Left renal pelvis (tissue), 4 donors: Measurements from ENCODE around the gene FSIP1. TPM values are rescaled to one million over a fixed set of nuclear protein-coding genes. Genes with fewer than 3 reads are reported as not detected.
A peak's percentile ranks its signal among the peaks of the same experiment; 100 is the strongest.

ENCODE experiments used
- DNase-seq, 4 donors: peaks; one replicate each; pipeline ENCODE4 v3.0.0-alpha.2; 2013; ENCODE audit warnings: low read depth in 4 of 4, low spot score in 3 of 4
- polyA plus RNA-seq, 4 donors: library from polyadenylated mRNA; unstranded; fragments of 120-200 nt; gene quantifications; one replicate each; pipeline ENCODE4 v1.2.1, GENCODE V29; 2013; ENCODE audit not compliant: insufficient read length in 4 of 4

Gene FSIP1
- polyA plus RNA-seq, 4 donors, result 0.26 to 4.0 (median 1.8) TPM

DNA sequence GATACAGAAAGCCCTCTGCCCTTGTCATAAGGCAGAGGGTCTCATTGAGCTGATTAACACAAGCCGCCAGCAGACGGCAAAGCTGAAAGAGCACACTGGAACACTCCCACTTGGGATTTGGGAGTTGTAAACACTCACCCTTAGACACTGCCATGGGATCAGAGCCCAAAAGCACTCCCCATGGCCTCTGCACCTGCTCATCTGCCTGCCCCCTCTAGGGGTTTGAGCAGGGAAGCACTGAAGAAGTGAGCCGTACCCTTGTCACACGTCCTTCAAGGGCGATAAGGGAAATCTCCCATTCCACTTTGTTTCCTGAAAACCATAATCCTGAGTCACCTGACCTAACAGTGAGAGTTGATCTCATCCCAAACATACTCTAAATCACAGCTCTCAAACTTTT, 14.7 kb downstream of the FSIP1 start:
- DNase-seq, result no peak

DNA sequence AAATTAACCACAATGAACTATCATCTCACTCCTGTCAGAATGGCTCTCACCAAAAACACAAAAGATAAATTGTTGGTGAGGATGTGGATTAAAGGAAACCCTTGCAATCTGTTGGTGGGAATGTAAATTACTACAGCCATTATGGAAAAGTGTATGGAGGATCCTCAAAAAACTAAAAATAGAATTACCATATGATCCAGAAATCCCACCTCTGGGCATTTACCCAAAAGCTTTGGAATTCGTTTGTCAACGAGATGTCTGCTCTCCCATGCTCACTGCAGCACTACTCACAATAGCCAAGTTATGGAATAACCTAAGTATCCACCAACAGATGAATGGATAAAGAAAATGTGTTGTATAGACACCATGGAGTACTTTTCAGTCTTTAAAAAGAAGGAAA, 21.6 kb downstream of the FSIP1 start:
- no peak for DNase-seq

DNA sequence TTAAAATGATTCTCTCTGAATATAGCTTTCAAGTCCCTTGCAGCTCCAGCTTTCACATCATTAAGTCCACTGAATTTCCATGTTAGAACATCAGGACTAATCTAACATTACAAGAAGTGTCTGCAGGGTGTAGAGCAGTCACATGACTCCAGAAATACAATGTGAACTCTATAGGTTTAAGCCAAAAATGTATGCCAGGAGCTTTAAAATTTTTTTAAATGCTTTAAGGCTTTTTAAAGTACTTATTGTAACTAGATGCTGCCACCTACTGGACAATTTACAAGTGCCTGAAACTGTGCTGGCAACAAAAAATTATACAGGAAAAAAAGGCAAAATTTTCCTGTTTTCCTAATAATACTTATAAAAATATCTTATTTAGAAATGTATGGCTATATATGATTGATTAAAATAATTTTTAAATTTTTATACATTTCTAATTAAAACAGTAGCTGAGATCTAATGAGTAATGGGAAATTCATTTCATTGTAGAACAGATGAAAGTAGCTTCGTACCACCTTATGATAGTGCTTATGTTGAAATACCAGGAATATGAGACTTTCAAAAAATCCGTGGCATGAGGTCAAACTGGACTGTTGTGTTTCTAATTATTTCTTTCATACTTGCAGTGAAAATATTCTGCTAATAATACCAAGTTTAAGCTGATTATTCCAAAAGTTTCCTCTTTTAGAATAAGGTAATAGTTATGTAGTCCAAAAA, 25.7 kb downstream of the FSIP1 start:
- peak; percentile 25 to 58 (median 50) for DNase-seq

DNA sequence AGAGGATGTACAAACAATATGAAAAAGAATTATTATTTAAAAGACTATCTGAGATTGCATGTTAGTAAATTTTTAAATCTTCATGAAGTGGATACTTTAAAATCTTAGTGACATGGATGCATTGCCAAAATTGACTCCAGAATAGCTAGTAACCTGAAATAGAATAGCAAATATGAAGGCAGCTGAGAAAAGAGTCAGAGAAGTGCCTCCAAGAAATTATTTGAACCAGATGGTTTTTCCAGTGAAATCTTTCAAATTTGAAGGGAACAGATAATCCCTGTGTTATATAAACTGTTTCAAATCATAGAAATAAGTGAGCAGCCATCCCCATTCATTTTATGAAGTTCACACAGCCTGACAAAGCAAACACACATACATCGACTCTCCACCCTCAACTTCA, 29.6 kb downstream of the FSIP1 start:
- DNase-seq, result no peak

DNA sequence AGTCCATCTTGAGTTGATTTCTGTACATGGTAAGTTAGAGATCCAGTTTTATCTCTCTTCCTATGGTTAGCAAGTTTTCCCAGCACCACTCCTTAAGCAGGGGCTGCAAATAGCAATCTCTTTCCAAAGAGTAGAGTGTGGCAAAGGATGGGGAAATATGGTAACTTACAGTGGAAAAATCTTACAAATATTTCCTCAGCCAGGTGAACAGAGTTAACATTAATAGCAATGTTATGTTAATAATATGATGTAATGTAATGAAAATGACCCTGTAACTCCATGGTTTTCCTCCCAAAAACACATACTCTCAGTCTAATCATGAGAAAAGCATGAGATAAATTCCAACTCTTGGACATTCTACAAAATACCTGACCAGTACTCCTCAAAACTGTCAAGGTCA, 30.4 kb downstream of the FSIP1 start:
- no peak for DNase-seq

DNA sequence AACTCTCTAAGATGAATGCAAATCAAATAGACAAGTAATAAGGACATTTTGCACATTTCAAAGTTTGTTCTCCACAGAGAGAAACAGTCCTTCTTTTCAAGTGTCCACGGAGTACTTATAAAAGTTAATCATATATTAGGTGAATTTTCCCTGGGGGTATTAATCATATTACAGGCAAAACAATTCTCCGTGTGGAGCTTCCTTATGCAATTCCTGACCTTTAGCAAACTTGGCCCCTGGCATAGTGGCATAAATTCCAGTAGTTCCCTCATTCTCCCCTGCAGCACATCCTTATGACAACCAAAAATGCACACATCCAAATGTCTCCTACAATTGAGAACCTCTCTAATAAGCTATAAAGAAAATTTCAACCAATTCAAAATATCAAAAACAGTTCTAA, 34.4 kb downstream of the FSIP1 start:
- DNase-seq, result no peak

DNA sequence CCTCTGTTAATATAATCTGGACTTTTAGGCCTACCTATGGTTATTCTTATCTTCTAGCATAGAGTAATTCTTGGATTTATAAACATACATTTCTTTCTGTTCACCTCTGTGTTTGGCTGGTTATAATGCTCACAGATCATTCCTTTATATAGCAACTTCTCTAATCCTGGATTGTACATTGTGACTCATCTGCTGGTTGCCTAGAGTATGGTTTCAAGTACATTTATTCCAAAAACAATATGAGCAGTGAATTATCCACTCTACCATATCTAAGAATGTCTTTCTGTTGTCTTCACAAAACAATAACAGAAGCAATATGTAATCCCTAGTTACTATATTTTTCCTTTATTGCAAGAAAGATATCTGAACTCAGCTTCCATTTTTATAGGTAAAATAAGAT, 35.3 kb downstream of the FSIP1 start:
- DNase-seq, result no peak

DNA sequence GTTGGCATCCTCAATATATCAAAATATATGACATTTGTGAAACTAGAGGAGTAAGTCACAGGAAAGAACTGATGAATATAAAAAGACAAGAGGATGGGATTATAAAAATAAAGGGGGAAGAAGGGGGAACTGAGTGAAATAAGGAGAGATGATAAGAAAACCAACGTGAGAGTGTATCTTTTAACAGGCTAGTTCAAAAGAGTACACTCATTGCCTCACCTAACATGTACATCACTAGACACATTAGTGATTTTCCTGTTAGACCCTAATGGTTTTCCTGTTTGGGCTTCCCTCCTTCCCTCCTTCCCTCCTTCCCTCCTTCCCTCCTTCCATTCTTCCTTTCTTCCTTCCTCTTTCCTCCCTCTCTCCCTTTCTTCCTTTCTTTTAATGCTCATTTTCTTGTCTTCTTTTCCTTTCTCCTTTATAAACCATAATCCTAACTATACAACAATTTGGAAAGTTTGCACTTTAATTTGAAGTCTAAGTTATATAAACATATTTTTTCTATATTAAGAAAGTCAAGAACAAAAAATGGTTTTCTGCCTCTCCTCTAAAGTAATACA, 35.8 kb downstream of the FSIP1 start:
- DNase-seq, result no peak

DNA sequence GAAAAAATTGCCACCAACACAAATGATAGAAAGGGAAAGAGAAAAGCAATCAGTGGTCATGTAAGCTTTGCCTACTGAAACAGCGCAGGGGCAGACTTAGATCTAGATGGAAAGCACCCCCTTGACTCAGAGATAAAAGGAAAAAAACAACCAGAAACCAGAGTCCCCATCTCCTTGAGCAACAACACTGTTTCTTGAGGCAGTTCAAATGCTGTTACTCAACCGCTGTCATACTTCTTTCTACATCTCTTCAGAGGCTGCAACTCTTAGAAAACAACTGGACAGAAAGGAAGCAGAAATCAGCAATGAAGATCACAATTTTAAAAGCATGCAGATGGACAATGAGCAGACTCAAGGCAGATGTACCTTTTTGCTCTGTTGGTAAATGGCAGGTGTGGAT, 36.5 kb downstream of the FSIP1 start:
- DNase-seq, result no peak

DNA sequence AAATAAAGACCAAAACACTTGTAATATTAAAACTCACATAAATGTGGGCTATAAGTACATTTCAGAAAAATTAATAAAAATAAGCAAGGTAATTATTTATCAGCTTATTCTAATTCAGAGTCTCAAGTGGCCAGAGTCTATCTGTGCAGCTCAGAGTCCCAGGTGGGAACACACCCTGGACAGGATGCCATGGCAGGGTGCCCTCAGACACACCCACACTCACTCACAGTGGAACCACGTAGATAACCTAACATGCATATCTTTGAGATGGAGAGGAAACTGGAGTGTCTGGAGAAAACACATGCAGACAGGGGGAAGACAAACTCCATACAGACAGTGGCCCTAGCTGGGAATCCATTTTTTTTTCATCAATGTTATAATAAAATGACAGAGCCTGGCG, 37.2 kb downstream of the FSIP1 start:
- DNase-seq, result no peak

DNA sequence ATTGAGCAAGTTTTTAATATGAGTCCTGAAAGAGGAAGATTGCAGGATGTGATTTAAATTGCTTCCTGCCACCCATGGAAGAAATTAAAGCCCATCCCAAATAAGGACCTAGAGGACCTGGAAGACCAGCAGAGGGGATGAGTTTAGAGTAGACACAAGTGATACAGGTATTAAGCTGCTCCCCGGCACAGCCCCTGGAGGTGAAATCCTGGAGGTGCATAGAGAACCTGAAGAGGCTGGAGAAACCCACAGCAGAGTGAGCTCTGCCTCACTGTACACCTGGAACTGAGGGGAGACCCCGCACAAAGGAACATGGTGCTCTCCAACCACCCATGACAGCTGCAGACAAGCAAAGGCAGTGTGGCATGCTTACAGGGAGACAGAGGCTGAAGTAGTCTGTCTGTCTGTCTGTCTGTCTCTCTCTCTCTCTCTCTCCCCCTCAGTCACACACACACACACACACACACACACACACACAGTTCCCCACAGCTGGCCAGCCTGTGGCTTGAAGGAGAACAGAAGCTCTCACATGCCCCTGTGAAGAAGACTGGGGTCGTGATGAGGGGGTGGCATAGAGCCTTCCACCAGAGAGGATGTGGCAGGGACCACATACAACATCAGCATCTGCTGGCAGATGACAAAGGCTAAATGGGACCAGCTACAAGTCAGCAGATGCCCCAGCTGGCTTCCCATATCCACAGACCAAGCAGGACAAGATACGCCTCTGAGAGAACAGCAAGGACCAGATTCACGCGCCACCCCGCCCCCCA, 38.1 kb downstream of the FSIP1 start:
- DNase-seq, result no peak

DNA sequence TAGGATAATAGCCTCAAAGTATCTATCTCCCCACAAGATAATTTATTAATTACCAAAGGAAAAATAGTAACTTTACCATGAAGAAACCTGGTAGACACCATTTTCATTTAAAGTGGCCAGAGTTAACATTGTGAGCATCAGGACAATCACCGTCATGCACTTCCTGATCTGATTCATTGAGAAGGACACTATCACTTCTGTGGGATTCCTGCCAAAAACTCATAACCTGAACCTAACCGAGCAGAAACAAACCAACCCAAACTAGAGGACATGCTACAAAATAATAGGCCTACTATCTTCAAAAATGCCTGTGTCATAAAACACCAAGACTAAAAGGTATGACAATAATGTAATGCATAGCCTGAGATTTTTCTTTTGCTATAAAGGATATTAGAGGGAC, 39.0 kb downstream of the FSIP1 start:
- DNase-seq, result no peak

DNA sequence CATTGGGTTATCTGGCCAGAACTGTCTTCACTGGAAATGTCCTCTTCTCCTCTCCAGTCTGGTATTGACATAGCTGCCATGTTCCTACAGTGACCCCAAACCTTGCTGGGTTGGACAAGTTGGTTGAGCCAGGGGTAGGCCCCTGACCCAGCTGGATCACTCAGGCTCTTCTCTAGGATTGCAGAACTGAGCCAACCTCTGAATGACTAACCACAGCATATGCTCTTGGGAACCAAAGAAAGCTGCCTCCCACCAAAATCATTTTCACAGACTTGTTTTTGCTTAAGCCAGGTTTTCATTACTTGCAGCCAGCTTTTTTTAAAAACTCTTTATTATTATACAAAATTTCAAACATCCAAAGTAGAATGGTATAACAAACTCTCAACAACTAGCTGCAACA, 41.4 kb downstream of the FSIP1 start:
- DNase-seq, result no peak

DNA sequence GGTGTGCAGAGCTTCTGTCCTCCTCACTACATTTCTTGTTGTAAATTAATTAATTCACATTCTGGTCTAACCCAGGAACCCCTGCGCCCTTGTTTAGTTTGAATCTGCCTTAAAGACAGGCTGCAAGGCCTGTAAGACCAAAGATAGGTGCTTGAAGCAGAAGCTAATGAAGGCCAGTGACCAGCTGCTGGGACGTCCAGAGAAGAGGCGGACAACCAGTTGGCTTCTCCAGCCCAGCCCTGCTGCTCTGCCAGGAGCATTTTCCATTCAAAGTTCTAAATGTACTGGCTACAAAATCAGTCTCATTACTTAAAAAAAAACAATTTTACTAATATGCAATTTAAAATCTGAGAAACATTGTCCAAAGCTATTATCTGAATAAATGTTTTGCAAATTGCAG, 43.6 kb downstream of the FSIP1 start:
- no peak for DNase-seq

DNA sequence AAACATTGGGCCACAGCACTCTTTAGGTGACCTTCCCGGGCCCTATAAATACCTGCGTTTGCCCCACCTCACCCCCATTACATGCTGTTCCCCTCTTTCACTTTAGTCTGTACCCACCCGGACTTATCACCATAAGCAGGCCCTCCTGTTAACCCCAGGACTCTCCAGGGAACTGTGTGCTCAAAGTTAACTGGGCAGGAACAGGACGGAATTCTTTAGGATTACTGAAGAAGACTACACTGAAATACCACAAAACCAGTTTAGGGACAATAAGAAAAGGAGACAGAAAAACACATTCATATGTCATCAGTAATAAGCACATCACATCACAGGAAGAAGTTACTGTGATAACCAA, 45.5 kb downstream of the FSIP1 start:
- no peak for DNase-seq

DNA sequence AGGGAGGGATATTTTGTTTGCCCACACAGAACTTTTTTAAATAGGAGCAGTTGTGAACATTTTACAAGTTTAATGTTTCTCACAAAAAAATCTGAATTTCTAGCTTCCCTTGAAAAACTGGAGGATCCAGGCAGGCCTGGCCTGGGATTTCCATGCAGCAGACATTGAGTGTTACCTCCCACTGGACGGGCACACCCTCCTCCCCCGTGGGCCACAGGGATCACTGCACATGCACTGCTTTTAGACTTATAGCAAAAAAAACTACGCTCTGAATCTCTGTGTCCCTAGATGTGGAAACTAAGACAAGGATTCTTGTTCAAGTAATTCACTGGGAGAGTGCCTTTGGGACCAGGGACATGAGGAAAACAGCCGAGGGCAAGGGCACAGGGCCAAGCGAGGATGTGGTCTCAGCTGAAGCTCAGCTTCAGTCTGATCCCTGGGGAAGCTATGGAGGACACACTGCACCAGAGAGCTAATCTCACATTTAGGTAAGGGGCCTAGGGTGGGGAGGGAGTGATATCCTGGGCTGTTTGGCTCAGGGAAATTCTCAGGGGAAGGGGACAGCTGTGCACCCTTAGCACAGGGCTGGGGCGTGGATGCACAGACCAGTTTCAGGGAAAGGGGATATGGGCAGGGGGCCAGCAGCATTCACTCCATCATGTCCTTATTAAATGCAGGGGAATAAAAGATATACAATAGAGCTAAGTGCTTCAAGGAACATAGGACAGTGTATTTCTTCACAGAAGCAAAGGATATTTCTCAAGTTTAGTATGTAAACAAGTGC, 46.0 kb downstream of the FSIP1 start:
- no peak for DNase-seq

DNA sequence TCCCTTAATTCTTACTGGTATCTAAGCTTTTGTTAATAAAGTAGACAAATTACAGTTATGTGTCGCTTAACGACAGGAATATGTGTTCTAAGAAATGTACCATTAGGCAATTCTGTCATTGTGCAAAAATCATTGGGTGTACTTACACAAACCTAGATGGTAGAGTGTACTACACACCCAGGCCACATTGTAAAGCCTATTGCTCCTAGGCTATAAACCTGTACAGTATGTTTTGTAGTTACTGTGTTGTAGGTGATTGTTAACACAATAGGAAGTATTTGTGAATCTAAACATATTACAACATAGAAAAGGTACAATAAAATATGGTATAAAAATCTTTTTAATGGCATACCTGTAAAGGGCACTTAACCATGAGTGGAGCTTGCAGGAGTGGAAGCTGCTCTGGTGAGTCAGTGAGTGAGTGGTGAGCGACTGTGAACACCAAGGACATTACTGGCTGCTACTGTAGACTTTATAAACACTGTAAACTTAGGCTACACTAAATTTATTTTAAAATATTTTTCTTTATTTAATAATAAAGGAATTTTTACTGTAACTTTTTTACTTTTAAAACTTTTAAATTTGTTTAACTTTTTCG, 47.4 kb downstream of the FSIP1 start:
- no peak for DNase-seq

DNA sequence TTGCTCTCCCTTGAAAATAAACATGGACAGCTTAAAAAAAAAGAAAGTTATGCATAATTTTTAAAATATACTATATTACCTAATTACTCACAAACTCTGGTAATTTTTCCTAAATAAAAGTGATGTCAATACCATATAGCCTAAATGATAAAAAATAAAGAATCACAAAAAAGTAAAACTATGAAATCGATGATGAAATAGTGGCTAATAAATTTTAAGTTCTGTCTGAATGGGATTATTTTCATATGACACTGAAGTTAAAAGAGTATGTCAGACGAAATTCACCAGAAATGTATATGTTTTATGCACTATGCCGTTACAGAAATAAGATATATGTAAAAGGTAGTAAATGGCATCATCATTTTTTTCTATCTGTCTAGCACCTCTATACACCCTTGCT, 51.4 kb downstream of the FSIP1 start:
- DNase-seq, result no peak

DNA sequence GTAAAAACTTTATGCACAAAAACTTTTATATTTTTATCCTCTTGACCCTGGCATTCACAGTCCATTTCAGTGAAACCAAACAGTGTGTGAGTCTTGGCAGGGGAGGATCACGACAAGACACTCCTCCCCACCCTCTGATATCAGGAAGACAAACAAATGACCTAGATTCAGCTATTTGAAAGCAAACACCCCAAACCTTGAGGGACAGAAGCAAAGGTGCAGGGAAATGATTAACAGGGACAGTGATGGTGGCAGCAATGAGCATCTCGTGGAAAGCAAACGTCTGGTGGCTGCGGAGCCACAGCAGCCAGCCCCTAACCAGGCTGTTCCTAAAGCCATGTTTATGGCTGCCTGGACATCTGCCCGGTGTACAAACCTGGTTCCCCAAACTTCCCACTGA, 52.1 kb downstream of the FSIP1 start:
- DNase-seq, result no peak

DNA sequence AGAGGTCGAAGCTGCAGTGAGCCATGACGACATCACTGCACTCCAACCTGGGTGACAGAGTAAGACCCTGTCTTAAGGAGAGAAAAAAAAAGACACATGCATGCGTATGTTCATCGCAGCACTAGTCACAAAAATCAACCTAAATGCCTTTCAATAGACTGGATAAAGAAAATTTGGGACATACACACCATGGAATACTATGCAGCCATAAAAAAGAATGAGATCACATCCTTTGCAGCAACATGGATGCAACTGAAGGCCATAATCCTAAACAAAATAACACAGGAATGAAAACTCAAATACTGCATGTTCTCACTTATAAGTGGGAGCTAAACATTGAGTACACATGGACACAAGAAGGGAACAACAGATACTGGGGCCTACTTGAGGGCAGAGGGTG, 53.1 kb downstream of the FSIP1 start:
- no peak for DNase-seq

DNA sequence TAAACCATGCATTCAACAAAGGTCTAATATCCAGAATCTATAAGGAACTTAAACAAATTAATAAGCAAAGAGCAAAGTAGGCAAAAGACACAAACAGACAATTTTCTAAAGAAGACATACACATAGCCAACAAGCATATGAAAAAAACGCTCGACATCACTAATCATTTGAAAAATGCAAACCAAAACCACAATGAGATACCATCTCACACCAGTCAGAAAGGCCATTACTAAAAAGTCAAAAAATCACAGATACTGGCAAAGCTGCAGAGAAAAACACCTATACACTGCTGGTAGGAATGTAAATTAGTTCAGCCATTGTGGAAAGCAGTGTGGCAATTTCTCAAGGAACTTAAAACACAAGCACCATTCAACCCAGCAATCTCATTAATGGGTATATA, 53.8 kb downstream of the FSIP1 start:
- DNase-seq, result no peak
